SU-DHL-6 (cell line): ENCODE data around the gene TCP11L2.

Source experiments
- H2AFZ ChIP-seq: fragments of 200-600 bp; sonication (generic); 2 replicates; pipeline ENCODE4 v1.6.1; 2014; ENCODE audit warnings: low read depth, mild to moderate bottlenecking, moderate library complexity, mixed read lengths, antibody characterized with exemption, low read length; ENCODE audit not compliant: severe bottlenecking
- H3F3A ChIP-seq: fragments of 200-600 bp; shearing (Covaris generic); 2 replicates; pipeline ENCODE4 v1.6.0; 2016; ENCODE audit warnings: antibody characterized with exemption, mild to moderate bottlenecking; ENCODE audit not compliant: insufficient read depth
- H3K27ac ChIP-seq: fragments of 200-600 bp; sonication (generic); 2 replicates; pipeline ENCODE4 v1.5.1; 2016; ENCODE audit warnings: low read depth, mild to moderate bottlenecking, low read length, moderate library complexity, mixed read lengths
- H3K27me3 ChIP-seq: fragments of 200-600 bp; sonication (generic), shearing (Covaris generic); 2 replicates; pipeline ENCODE4 v1.6.0; 2014; ENCODE audit warnings: mild to moderate bottlenecking, low read length
- H3K36me3 ChIP-seq: fragments of 200-600 bp; sonication (generic); 2 replicates; pipeline ENCODE4 v1.6.1; 2014; ENCODE audit warnings: mild to moderate bottlenecking, low read length, mixed read lengths
- H3K4me2 ChIP-seq: fragments of 300-600, 200-600 bp; shearing (Covaris generic), sonication (generic); 2 replicates; pipeline ENCODE4 v1.6.0; 2014; ENCODE audit warnings: low read length, low read depth, mild to moderate bottlenecking; ENCODE audit not compliant: poor library complexity, severe bottlenecking
- H3K4me3 ChIP-seq: fragments of 200-600 bp; sonication (generic); 2 replicates; pipeline ENCODE4 v1.5.1; 2014; ENCODE audit warnings: antibody characterized with exemption, low read length, mild to moderate bottlenecking, mixed read lengths; ENCODE audit not compliant: insufficient read depth, poor library complexity, severe bottlenecking
- H3K79me2 ChIP-seq: fragments of 200-600 bp; sonication (generic); 2 replicates; pipeline ENCODE4 v1.6.1; 2014; ENCODE audit warnings: mild to moderate bottlenecking, low read length, moderate library complexity; ENCODE audit not compliant: insufficient read depth
- H3K9ac ChIP-seq: fragments of 200-600 bp; sonication (generic); 2 replicates; pipeline ENCODE4 v1.7.0; 2014; ENCODE audit warnings: mild to moderate bottlenecking, low read length
- H3K9me2 ChIP-seq: fragments of 200-600 bp; sonication (generic); replicated peaks from 2 replicates; pipeline ENCODE4 v1.6.1; 2014; ENCODE audit warnings: low read length; ENCODE audit not compliant: insufficient read depth
- H3K9me3 ChIP-seq: fragments of 200-600 bp; sonication (generic); 2 replicates; pipeline ENCODE4 v1.6.1; 2014; ENCODE audit warnings: low read length, mixed read lengths; ENCODE audit not compliant: insufficient read depth
- H4K20me1 ChIP-seq: fragments of 200-600 bp; sonication (generic); 2 replicates; pipeline ENCODE4 v1.6.1; 2014; ENCODE audit warnings: low read depth, mild to moderate bottlenecking, antibody characterized with exemption, low read length, moderate library complexity, mixed read lengths
- EZH2phosphoT487 ChIP-seq: fragments of 200-600 bp; sonication (generic), shearing (Covaris generic); conservative IDR thresholded peaks from 2 replicates; pipeline ENCODE4 v1.6.1; 2018; ENCODE audit warnings: mild to moderate bottlenecking, antibody characterized with exemption, low read length, moderate library complexity, mixed read lengths
- TF ChIP-seq, protein P1 (sequence below): fragments of 200-600 bp; sonication (generic); IDR thresholded peaks from one replicate; pipeline ENCODE4 v1.5.1; 2017; ENCODE audit warnings: antibody characterized with exemption, mild to moderate bottlenecking, low read length, moderate library complexity; ENCODE audit not compliant: insufficient read depth, poor library complexity, severe bottlenecking

Gene TCP11L2

DNA sequence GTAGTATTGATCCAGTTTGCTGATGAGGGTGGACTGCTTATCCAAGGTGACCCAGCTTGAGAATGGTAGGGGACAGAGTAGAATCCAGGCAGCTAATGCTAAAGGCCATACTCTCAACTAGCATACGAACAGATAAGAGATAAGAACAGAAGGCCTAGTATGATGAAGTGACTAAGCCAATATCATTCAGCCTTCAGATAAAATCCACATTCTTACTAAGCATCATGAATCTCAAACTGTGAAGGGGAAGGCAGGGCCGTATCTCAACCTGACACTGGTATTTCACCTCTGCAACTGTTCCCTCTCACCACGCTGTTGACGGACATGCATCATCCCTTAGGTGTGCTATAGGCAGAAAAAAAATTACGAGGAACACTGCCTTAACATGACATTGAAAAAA lies 46.6 kb upstream of the TCP11L2 start:
- Histone ChIP-seq H4K20me1 (no peaks in the 10 kb centered on the region), H3F3A (no peaks in the 10 kb centered on the region)

DNA sequence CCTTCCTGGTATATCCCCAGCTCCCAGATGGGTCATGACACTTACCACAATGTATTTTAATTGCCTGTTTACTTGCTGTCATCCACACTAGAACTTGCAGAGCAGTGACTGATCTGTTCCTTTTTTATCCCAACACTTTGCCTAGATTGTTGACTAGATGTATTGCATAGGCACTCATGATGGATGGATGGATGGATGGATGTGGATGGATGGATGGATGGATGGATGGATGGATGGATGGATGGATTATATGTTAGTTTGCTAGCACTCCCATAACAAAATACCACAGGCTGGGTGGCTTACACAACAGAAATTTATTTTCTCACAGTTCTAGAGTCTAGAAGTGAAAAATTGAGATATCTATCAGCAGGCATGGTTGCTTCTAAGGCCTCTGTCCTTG lies 46.0 kb upstream of the TCP11L2 start:
- no peak overlapping the region for H3K4me2 ChIP-seq
- no peaks in the 10 kb centered on the region for H3K36me3 ChIP-seq
- H3K27ac ChIP-seq: no peak overlapping the region
- H3K9me2 ChIP-seq: no peaks in the 10 kb centered on the region
- H3K79me2 ChIP-seq: no peaks in the 10 kb centered on the region
- no peaks in the 10 kb centered on the region for H4K20me1 ChIP-seq
- H3K9ac ChIP-seq: no peak overlapping the region
- TF ChIP-seq, protein P1, sequence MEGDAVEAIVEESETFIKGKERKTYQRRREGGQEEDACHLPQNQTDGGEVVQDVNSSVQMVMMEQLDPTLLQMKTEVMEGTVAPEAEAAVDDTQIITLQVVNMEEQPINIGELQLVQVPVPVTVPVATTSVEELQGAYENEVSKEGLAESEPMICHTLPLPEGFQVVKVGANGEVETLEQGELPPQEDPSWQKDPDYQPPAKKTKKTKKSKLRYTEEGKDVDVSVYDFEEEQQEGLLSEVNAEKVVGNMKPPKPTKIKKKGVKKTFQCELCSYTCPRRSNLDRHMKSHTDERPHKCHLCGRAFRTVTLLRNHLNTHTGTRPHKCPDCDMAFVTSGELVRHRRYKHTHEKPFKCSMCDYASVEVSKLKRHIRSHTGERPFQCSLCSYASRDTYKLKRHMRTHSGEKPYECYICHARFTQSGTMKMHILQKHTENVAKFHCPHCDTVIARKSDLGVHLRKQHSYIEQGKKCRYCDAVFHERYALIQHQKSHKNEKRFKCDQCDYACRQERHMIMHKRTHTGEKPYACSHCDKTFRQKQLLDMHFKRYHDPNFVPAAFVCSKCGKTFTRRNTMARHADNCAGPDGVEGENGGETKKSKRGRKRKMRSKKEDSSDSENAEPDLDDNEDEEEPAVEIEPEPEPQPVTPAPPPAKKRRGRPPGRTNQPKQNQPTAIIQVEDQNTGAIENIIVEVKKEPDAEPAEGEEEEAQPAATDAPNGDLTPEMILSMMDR: no peak
- no peak for TF ChIP-seq EZH2phosphoT487
- H3K4me3 ChIP-seq: no peak overlapping the region
- H3F3A ChIP-seq: no peaks in the 10 kb centered on the region
- no peaks in the 10 kb centered on the region for H3K9me3 ChIP-seq
- no peak overlapping the region for H2AFZ ChIP-seq
- no peaks in the 10 kb centered on the region for H3K27me3 ChIP-seq

More for the DNA sequence above, 46.6 kb upstream of the TCP11L2 start:
- Histone ChIP-seq H2AFZ (no peak overlapping the region), H3K4me2 (no peak overlapping the region), H3K27me3 (no peaks in the 10 kb centered on the region), H3K9me2 (no peaks in the 10 kb centered on the region), H3K9me3 (no peaks in the 10 kb centered on the region), H3K4me3 (no peak overlapping the region), H3K36me3 (no peaks in the 10 kb centered on the region), H3K79me2 (no peaks in the 10 kb centered on the region), H3K9ac (no peak overlapping the region), H3K27ac (no peak overlapping the region)
- TF ChIP-seq EZH2phosphoT487: no peak
- TF ChIP-seq, protein P1: no peak

DNA sequence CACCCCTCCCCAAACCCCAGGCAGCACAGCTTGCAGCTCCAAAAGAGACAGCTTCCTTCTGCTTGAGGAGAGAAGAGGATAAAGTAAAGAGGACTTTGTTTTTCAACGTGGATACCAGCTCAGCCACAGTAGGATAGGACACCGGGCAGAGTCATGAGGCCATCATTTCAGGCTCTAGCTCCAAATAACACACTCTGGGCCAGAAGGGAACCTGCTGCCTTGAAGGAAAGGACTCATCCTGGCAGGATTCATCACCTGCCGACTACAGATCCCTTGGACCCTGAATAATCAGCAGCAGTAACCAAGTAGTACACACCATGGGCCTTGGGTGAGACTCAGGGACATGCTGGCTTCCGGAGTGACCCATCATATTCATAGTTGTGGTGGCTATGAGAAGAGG lies 44.3 kb upstream of the TCP11L2 start:
- Histone ChIP-seq H3K27ac (no peak overlapping the region), H4K20me1 (no peaks in the 10 kb centered on the region), H3K79me2 (no peaks in the 10 kb centered on the region), H3F3A (no peaks in the 10 kb centered on the region), H3K9ac (no peak overlapping the region), H3K9me2 (no peaks in the 10 kb centered on the region), H3K9me3 (no peaks in the 10 kb centered on the region), H2AFZ (no peak overlapping the region), H3K4me3 (no peak overlapping the region), H3K27me3 (no peaks in the 10 kb centered on the region), H3K36me3 (no peaks in the 10 kb centered on the region), H3K4me2 (no peak overlapping the region)
- TF ChIP-seq, protein P1: no peak
- TF ChIP-seq EZH2phosphoT487: no peak

DNA sequence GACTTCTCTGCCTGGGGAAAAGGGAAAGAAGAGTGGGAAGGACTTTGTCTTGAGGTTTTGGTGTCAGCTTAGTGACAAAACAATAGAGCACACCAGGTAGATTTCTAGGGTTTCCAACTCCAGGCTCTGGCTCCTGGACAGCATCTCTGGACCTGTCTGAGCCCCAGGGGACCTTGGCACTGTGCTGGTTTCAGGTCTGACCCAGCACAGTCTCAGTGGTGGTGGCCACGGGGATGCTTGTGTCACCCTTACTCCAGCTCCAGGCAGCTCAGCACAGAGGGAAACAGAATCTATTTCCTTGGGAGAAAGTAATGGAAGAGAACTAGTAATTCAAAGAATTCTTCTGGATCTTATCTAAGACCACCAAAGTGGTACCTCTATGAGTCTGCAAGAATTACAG lies 43.6 kb upstream of the TCP11L2 start:
- H4K20me1 ChIP-seq: no peaks in the 10 kb centered on the region
- H3K36me3 ChIP-seq: no peaks in the 10 kb centered on the region
- H3K9ac ChIP-seq: no peak overlapping the region
- H3K27ac ChIP-seq: no peak overlapping the region
- H3K4me2 ChIP-seq: no peak overlapping the region
- H3K9me2 ChIP-seq: no peaks in the 10 kb centered on the region
- H3F3A ChIP-seq: no peaks in the 10 kb centered on the region
- H3K9me3 ChIP-seq: no peaks in the 10 kb centered on the region
- H3K27me3 ChIP-seq: no peaks in the 10 kb centered on the region
- TF ChIP-seq EZH2phosphoT487: no peak
- TF ChIP-seq, protein P1: no peak
- no peak overlapping the region for H3K4me3 ChIP-seq
- no peak overlapping the region for H2AFZ ChIP-seq
- H3K79me2 ChIP-seq: no peaks in the 10 kb centered on the region
